AG10803 (cell line): Measurements from ENCODE around the gene ZNF532.
A peak's percentile ranks its signal among the peaks of the same experiment; 100 is the strongest.

ENCODE experiments used
- DNase-seq: peaks from one replicate; pipeline ENCODE4 v3.0.0; 2010; ENCODE audit warnings: low read depth
- H3K4me3 ChIP-seq: 2 replicates; pipeline ENCODE4 v1.5.1; 2011; ENCODE audit warnings: mild to moderate bottlenecking, low read length, control low read depth
- TF ChIP-seq, protein P1 (sequence below): conservative IDR thresholded peaks from 2 replicates; pipeline ENCODE4 v1.5.1; 2011; ENCODE audit warnings: mild to moderate bottlenecking, low read length, control low read depth, inconsistent platforms

The ZNF532 gene

DNA sequence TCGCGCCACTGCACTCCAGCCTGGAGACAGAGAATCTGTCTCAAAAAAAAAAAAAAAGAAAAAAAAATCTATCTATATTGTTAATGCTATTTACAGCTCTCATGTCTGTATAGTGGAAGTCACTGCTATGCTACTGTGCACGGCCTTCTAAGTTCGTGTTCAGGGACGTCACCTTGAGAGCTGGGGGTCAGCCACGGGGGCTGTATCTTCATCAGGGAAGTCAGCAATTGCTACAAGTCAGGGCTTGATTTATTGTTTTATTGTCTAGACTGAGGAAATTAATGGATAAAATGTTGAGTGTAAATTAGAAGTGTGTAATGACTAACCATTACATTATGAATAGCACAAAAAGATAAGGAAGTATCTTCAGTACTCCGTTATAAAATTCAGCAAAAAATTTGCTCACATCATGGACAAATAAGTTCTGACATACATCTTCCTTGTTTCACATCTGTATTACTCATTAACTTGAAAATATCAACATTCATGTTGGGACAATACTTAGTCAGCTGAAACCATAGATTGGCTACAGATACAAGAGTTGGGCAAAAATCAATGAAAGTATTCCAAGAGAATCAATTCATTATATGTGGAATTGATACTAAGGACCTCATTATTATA lies 138.4 kb downstream of the ZNF532 start:
- no peak overlapping the region for H3K4me3 ChIP-seq
- no peak for DNase-seq
- TF ChIP-seq, protein P1, sequence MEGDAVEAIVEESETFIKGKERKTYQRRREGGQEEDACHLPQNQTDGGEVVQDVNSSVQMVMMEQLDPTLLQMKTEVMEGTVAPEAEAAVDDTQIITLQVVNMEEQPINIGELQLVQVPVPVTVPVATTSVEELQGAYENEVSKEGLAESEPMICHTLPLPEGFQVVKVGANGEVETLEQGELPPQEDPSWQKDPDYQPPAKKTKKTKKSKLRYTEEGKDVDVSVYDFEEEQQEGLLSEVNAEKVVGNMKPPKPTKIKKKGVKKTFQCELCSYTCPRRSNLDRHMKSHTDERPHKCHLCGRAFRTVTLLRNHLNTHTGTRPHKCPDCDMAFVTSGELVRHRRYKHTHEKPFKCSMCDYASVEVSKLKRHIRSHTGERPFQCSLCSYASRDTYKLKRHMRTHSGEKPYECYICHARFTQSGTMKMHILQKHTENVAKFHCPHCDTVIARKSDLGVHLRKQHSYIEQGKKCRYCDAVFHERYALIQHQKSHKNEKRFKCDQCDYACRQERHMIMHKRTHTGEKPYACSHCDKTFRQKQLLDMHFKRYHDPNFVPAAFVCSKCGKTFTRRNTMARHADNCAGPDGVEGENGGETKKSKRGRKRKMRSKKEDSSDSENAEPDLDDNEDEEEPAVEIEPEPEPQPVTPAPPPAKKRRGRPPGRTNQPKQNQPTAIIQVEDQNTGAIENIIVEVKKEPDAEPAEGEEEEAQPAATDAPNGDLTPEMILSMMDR: no peak

DNA sequence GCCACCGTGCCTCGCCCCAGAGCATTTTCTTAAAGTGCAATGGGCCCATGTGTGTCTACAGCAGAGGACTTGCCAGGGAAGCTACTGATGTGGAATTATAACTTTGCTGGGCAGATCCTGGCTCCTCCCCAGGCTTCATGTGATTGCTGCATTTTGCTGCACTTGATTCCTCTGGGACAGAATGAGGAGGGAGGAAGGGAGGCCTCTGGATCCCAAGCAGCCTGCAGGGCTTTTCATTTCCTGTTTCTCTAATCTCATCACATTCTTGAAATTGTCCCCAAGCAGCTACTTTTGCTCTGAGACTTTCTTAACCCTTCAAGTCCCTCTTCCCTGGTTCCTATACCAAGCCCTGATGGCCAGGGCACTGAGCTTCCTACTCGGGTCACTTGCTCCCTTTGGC lies 140.6 kb downstream of the ZNF532 start:
- TF ChIP-seq, protein P1: no peak
- peak; percentile 88 for DNase-seq

DNA sequence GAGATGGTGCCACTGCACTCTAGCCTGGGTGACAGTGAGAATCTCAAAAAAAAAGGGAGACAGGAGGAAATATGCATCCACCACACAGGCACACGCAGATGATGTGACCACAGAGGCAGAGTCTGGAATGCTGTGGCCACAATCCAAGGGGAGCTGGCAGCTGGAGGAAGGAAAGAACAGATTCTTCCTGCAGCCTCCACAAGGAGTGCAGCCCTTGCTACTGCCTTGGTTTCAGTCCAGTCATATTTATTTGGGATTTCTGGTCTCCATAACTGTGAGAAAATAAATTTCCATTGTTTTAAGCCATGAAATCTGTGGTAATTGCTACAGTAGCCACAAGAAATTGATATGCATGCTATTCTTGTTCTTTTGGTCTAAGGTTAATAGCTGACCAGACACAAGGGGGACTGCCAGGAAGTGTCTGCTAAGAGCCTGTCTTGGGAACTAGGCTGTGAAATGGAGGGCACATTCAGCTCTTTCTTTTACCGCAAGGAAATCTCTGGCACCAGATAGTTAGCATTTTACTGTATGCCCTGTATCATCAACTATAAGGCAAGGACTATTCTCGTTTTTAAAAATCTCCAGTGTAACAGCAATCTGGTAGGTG lies 141.9 kb downstream of the ZNF532 start:
- TF ChIP-seq, protein P1: peak; percentile 13
- no peak overlapping the region for H3K4me3 ChIP-seq
- DNase-seq: peak; percentile 92

More for the DNA sequence above, 140.6 kb downstream of the ZNF532 start:
- H3K4me3 ChIP-seq: no peak overlapping the region

DNA sequence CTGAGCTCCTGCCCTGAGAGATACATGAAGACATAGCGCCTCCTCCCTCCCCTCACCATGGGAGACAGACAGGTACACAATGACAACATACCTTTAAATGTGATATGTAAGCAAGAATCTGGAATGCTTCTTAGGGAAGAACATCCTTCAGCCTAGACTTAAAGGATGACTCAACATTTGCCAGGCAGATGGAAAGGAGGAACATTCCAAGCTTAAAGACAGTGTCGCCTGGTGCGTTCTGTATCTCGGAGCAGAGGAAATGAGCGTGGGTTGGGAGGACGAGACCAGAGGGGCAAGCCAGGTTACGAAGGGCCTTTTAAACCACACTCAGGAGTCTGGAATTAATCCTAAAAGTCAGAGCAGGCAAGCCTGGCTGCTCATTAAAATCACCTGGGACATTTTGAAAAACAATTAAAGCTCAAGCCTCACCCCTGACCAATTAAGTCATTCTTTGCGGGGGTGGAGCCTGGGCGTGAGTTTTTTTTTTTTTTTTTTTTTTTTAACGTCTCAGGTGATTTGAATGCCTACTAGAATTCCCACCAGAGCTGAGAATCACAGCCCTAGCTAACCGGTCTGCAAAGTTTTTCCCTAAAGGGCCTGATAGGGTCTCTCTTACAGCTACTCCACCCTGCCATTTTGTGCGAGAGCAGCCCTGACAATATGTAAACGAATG lies 143.8 kb downstream of the ZNF532 start:
- no peak overlapping the region for H3K4me3 ChIP-seq
- DNase-seq: peak; percentile 62
- TF ChIP-seq, protein P1: no peak

DNA sequence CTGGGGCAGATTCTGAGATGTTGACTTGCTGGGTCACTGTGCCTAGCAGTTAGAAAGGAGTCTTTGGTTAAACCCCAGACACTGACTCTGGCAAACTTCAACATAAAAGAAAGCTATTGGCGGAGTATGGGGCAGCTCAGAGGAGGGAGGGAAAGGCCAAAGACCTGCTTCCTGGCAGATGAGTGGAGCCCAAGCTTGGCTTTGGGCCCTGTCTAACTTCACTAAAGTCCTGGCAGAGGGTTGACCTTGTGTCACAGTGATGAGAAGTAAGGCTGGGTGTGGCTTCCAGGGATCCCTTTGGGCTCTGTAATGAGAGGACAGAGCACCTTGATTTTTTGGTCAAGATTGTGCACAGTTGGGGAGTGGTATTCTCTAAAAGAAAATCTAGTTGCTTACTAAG lies 145.2 kb downstream of the ZNF532 start:
- TF ChIP-seq, protein P1: no peak
- no peak for DNase-seq
- no peak overlapping the region for H3K4me3 ChIP-seq

DNA sequence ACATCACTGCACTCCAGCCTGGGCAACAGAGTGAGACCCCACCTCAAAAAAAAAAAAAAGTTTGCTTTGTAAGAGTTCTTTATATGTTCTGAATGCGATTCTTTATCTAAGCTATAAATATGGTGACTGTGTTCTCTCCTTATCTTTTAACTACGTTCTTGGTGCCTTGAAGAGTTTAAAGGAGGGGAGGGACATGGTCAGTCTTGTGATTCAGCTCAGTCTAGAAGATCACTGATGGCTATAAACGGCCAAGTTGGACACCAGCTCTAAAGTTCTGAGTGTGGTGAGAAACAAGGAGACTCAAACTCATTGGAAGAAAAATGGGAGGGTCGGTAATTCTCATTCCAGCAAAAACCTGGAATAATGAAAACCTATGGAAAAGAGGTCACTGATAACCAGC lies 146.6 kb downstream of the ZNF532 start:
- DNase-seq: no peak
- TF ChIP-seq, protein P1: no peak
- H3K4me3 ChIP-seq: no peak overlapping the region

DNA sequence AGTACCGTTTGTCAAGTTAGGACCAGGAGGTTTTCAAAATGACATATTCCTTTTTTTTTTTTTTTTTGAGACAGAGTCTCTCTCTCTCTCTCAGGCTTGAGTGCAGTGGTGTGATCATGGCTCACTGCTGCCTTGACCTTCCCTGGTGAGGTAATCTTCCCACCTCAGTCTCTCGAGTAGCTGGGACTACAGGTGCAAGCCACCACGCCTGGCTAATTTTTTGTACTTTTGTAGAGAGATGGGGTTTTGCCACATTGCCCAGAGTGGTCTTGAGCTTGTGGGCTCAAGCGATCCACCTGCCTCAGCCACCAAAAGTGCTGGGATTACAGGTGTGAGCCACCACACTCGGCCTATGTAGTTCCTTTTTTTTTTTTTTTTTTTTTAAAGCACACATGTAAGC lies 147.1 kb downstream of the ZNF532 start:
- no peak overlapping the region for H3K4me3 ChIP-seq
- no peak for DNase-seq

More for the DNA sequence above, 147.1 kb downstream of the ZNF532 start:
- TF ChIP-seq, protein P1: no peak
